Activated CD4-positive, alpha-beta T cell treated with anti-CD3 and anti-CD28 coated beads, Interleukin-2, amount 10 ng/mL, durations not matched to agents 7 days and 5 days (primary cell): ENCODE measurements around the gene SRRM4. TPM values are rescaled to one million over a fixed set of nuclear protein-coding genes. Genes with fewer than 3 reads are reported as not detected.
A peak's percentile ranks its signal among the peaks of the same experiment; 100 is the strongest.
"Not testable (repeated sequence)": the region's sequence is repeated elsewhere in the genome, so short reads cannot be mapped to it uniquely, and the experiment has no call there.

Experiments used
- CTCF ChIA-PET: fragments of 350-600 bp; sonication (Branson Sonifier 250); formaldehyde crosslinking; loops from one replicate; lab custom pipeline; 2021; ENCODE audit warnings: antibody characterized with exemption; lab: Charles Lee
- POLR2A ChIA-PET: fragments of 350-600 bp; sonication (Branson Sonifier 250); formaldehyde crosslinking; loops from one replicate; lab custom pipeline; 2021; ENCODE audit warnings: antibody characterized with exemption; lab: Charles Lee
- DNase-seq: peaks from one replicate; pipeline ENCODE4 v3.0.0-alpha.2; 2020
- H3K27ac Mint-ChIP-seq: one replicate; pipeline ENCODE4 v1.8.0; 2021; ENCODE audit warnings: mild to moderate bottlenecking, moderate library complexity, mixed read lengths
- H3K27me3 Mint-ChIP-seq: one replicate; pipeline ENCODE4 v1.8.0; 2021; ENCODE audit warnings: mixed read lengths
- H3K36me3 Mint-ChIP-seq: one replicate; pipeline ENCODE4 v1.8.0; 2021; ENCODE audit warnings: low read depth, mixed read lengths
- H3K4me1 Mint-ChIP-seq: one replicate; pipeline ENCODE4 v1.8.0; 2021; ENCODE audit warnings: mixed read lengths
- H3K4me3 Mint-ChIP-seq: one replicate; pipeline ENCODE4 v1.8.0; 2021; ENCODE audit warnings: mild to moderate bottlenecking, moderate library complexity, mixed read lengths
- H3K9me3 Mint-ChIP-seq: one replicate; pipeline ENCODE4 v1.8.0; 2021; ENCODE audit warnings: mixed read lengths
- total RNA-seq, 2 experiments: library from RNA; stranded (reverse); gene quantifications; one replicate each; pipeline ENCODE4 v1.2.3, GENCODE V29; 2021

The SRRM4 gene
- total RNA-seq, 2 experiments from 2014 or later, result not detected

GRCh38 chr12:119016715-119017114 lies 35.4 kb downstream of the SRRM4 start:
- Mint-ChIP-seq H3K36me3 (no peaks in the 10 kb centered on the region), H3K9me3 (peaks cover 2% of the 10 kb centered on the region), H3K27ac (no peak overlapping the region), H3K4me3 (no peak overlapping the region), H3K27me3 (no peaks in the 10 kb centered on the region), H3K4me1 (no peaks in the 10 kb centered on the region)
- no peak for DNase-seq
- ChIA-PET POLR2A (no interaction called here), CTCF (no interaction called here)

DNA sequence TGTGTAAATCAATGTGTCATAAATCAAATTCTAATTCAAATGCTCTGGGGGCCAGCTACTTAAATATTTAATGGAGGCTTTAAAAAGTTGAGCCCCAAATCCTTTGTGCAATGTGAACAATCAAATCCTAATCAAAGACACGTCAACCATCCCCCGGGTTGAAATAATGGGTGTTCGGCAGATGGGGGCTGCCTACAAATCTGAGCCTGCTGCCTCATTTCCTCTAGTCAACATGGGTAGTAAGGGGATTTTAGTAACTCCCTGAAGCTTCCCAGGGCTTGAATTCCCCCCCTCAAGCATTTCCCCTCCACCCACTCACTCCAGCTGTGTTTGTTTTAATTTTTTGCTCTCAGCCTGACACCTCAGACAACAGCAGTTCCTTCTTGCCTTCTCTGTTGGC lies 37.8 kb downstream of the SRRM4 start:
- H3K36me3 Mint-ChIP-seq, result no peaks in the 10 kb centered on the region
- peaks cover 2% of the 10 kb centered on the region for H3K9me3 Mint-ChIP-seq
- no peaks in the 10 kb centered on the region for H3K4me1 Mint-ChIP-seq
- DNase-seq, result no peak
- no peaks in the 10 kb centered on the region for H3K27me3 Mint-ChIP-seq
- ChIA-PET POLR2A (no interaction called here), CTCF (no interaction called here)
- no peak overlapping the region for H3K4me3 Mint-ChIP-seq
- H3K27ac Mint-ChIP-seq, result no peak overlapping the region

GRCh38 chr12:119020406-119021360 lies 39.3 kb downstream of the SRRM4 start:
- Mint-ChIP-seq H3K27me3 (no peaks in the 10 kb centered on the region), H3K4me3 (no peak overlapping the region), H3K27ac (no peak overlapping the region), H3K9me3 (peaks cover 2% of the 10 kb centered on the region), H3K36me3 (no peaks in the 10 kb centered on the region), H3K4me1 (no peaks in the 10 kb centered on the region)
- ChIA-PET POLR2A (no interaction called here), CTCF (no interaction called here)
- peak; percentile 15 for DNase-seq

GRCh38 chr12:119024356-119024755 lies 43.0 kb downstream of the SRRM4 start:
- H3K27me3 Mint-ChIP-seq, result no peaks in the 10 kb centered on the region
- DNase-seq, result no peak
- H3K4me3 Mint-ChIP-seq, result no peak overlapping the region
- no peaks in the 10 kb centered on the region for H3K4me1 Mint-ChIP-seq
- CTCF ChIA-PET, result no interaction called here
- POLR2A ChIA-PET, result no interaction called here
- H3K9me3 Mint-ChIP-seq, result peaks cover 2% of the 10 kb centered on the region
- H3K36me3 Mint-ChIP-seq, result no peaks in the 10 kb centered on the region
- no peak overlapping the region for H3K27ac Mint-ChIP-seq

DNA sequence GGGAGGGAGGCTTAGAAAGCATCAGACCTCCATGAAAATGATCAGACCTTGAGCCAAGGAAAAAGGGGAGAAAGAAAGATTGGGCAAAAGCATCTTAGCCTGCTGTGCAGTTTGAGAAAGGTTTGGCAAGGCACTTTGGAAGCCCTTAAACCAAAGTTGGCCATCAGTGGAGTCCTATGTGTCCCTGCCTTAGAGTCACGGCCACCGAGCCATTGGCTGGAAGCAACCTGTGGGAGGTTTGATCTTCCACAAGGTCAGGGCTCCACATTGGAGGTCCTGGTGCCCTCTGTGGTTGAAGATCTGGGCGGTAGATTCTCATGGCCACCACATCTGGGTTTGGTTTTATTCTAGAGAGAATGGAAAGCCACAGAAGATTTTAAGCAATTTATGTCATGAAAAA lies 44.4 kb downstream of the SRRM4 start:
- H3K27ac Mint-ChIP-seq, result no peak overlapping the region
- no peaks in the 10 kb centered on the region for H3K27me3 Mint-ChIP-seq
- H3K9me3 Mint-ChIP-seq, result peaks cover 2% of the 10 kb centered on the region
- ChIA-PET CTCF (no interaction called here), POLR2A (no interaction called here)
- no peaks in the 10 kb centered on the region for H3K4me1 Mint-ChIP-seq
- no peaks in the 10 kb centered on the region for H3K36me3 Mint-ChIP-seq
- H3K4me3 Mint-ChIP-seq, result no peak overlapping the region
- no peak for DNase-seq

DNA sequence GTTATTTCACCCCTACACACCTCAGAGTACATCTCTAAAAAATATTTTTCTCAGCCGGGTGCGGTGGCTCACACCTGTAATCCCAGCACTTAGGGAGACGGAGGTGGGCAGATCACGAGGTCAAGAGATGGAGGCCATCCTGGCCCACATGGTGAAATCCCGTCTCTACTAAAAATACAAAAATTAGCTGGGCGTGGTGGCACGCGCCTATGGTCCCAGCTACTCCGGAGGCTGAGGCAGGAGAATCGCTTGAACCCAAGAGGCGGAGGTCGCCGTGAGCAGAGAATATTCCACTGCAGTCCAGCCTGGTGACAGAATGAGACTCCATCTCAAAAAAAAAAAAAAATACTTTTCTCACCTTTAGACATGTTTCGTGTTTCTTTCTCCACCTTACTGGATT lies 52.0 kb downstream of the SRRM4 start:
- H3K4me1 Mint-ChIP-seq, H3K4me3 Mint-ChIP-seq, H3K36me3 Mint-ChIP-seq, CTCF ChIA-PET, POLR2A ChIA-PET, H3K27ac Mint-ChIP-seq, H3K27me3 Mint-ChIP-seq, H3K9me3 Mint-ChIP-seq, DNase-seq: not testable (repeated sequence)

- Mint-ChIP-seq H3K4me3 (no peak overlapping the region), H3K36me3 (no peaks in the 10 kb centered on the region), H3K27ac (no peak overlapping the region), H3K4me1 (no peaks in the 10 kb centered on the region), H3K9me3 (no peaks in the 10 kb centered on the region), H3K27me3 (no peaks in the 10 kb centered on the region)
- DNase-seq, result peak; percentile 28
- ChIA-PET POLR2A (interaction anchor here (0.7 kb wide), 1 partner anchor 632 kb away, joined by 3 read pairs; no protein-coding TSS in a partner anchor), CTCF (interaction anchor here (0.7 to 1.3 kb wide), 2 partner anchors 9 to 231 kb away, joined by 3 to 4 read pairs; no protein-coding TSS in a partner anchor)
Observed at GRCh38 chr12:119036878-119037825, 55.8 kb downstream of the SRRM4 start.

- ChIA-PET CTCF (no interaction called here), POLR2A (no interaction called here)
- peaks cover 3% of the 10 kb centered on the region for H3K9me3 Mint-ChIP-seq
- H3K4me1 Mint-ChIP-seq, result no peaks in the 10 kb centered on the region
- no peak overlapping the region for H3K4me3 Mint-ChIP-seq
- no peaks in the 10 kb centered on the region for H3K27me3 Mint-ChIP-seq
- no peak for DNase-seq
- H3K27ac Mint-ChIP-seq, result no peak overlapping the region
- H3K36me3 Mint-ChIP-seq, result no peaks in the 10 kb centered on the region
Observed at GRCh38 chr12:119044094-119044493, 62.8 kb downstream of the SRRM4 start.

- ChIA-PET CTCF (no interaction called here), POLR2A (no interaction called here)
- Mint-ChIP-seq H3K36me3 (no peaks in the 10 kb centered on the region), H3K9me3 (peaks cover 6% of the 10 kb centered on the region), H3K4me3 (no peak overlapping the region), H3K4me1 (no peaks in the 10 kb centered on the region), H3K27me3 (no peaks in the 10 kb centered on the region), H3K27ac (no peak overlapping the region)
- no peak for DNase-seq
Observed at GRCh38 chr12:119047641-119048040, 66.3 kb downstream of the SRRM4 start.

- no peak overlapping the region for H3K27ac Mint-ChIP-seq
Observed at GRCh38 chr12:119050663-119051062, 69.3 kb downstream of the SRRM4 start.

DNA sequence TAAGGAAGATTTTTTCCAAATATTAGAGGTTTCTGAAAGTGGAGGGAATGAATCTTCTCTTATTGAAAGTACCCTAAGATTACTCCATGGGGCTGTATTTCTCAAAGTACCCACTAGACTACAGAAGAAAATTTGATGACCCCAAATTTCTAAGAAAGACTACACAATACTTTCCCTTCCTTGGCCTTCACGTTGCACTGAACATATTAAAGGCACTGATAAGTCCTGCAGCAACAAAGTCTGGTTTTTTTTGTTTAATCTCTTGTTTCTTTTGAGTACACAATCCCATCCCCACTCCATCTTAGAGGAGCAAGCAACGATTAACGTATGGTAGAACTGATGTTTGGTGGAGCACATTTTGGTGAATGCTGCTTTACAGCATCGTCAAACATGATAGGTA lies 70.1 kb downstream of the SRRM4 start:
- no peaks in the 10 kb centered on the region for H3K4me1 Mint-ChIP-seq
- CTCF ChIA-PET, result no interaction called here

More at GRCh38 chr12:119050663-119051062, 69.3 kb downstream of the SRRM4 start:
- Mint-ChIP-seq H3K36me3 (no peaks in the 10 kb centered on the region), H3K4me1 (no peaks in the 10 kb centered on the region), H3K4me3 (no peak overlapping the region), H3K9me3 (peaks cover 6% of the 10 kb centered on the region), H3K27me3 (no peaks in the 10 kb centered on the region)
- CTCF ChIA-PET, result no interaction called here
- POLR2A ChIA-PET, result no interaction called here
- no peak for DNase-seq

GRCh38 chr12:119052001-119052400 lies 70.7 kb downstream of the SRRM4 start:
- Mint-ChIP-seq H3K36me3 (no peaks in the 10 kb centered on the region), H3K27ac (no peak overlapping the region), H3K27me3 (no peaks in the 10 kb centered on the region), H3K9me3 (peaks cover 6% of the 10 kb centered on the region), H3K4me1 (no peaks in the 10 kb centered on the region), H3K4me3 (no peak overlapping the region)
- ChIA-PET CTCF (no interaction called here), POLR2A (no interaction called here)
- DNase-seq, result no peak

More for the DNA sequence above, 70.1 kb downstream of the SRRM4 start:
- no peak overlapping the region for H3K4me3 Mint-ChIP-seq
- H3K27me3 Mint-ChIP-seq, result no peaks in the 10 kb centered on the region
- POLR2A ChIA-PET, result no interaction called here
- no peak for DNase-seq
- H3K27ac Mint-ChIP-seq, result no peak overlapping the region
- H3K9me3 Mint-ChIP-seq, result peaks cover 6% of the 10 kb centered on the region
- H3K36me3 Mint-ChIP-seq, result no peaks in the 10 kb centered on the region

DNA sequence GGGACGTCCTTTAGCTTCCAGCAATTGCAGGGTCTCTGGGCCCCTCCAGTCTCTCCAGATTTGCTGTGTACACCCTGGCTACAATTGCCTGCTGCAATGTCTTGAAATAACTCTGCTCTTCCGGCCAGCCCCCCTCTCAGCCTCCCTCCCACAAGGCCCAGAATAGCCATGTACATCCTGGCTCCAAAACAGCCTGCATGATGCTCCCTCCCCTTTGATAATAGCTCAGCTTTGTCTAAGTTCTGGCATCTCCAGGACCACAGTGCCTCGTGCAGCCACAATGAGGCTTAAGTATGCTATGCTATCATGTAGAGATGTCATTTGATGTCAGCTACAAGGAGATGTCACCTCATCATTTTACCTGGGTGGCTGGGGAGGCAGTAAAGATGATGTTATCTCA lies 74.6 kb downstream of the SRRM4 start:
- CTCF ChIA-PET, result interaction anchor here (0.8 kb wide), 1 partner anchor 9 kb away, joined by 4 read pairs; no protein-coding TSS in a partner anchor

More for the DNA sequence above, 74.6 kb downstream of the SRRM4 start:
- Mint-ChIP-seq H3K9me3 (peaks cover 5% of the 10 kb centered on the region), H3K27ac (no peak overlapping the region), H3K4me3 (no peak overlapping the region), H3K27me3 (no peaks in the 10 kb centered on the region), H3K4me1 (no peaks in the 10 kb centered on the region), H3K36me3 (no peaks in the 10 kb centered on the region)
- POLR2A ChIA-PET, result no interaction called here
- DNase-seq, result no peak
